SK-N-MC (cell line): ENCODE measurements around the gene COG5.

Source experiments
- DNase-seq: peaks from one replicate; pipeline ENCODE4 v3.0.0-alpha.2; 2011; ENCODE audit warnings: low read depth, low spot score
- H3K27ac ChIP-seq: fragments of 200-600 bp; sonication (generic); 2 replicates; pipeline ENCODE4 v1.5.1; 2016; ENCODE audit warnings: mixed run types
- H3K36me3 ChIP-seq: fragments of 200-600 bp; sonication (generic); 2 replicates; pipeline ENCODE4 v1.6.1; 2017; ENCODE audit warnings: antibody characterized with exemption, low read length, mixed read lengths; ENCODE audit not compliant: insufficient read depth
- H3K4me3 ChIP-seq: fragments of 200-600 bp; sonication (generic); 2 replicates; pipeline ENCODE4 v1.5.1; 2016
- H3K9ac ChIP-seq: fragments of 200-600 bp; sonication (generic); 2 replicates; pipeline ENCODE4 v1.8.0; 2017; ENCODE audit warnings: mixed run types, mixed read lengths; ENCODE audit not compliant: insufficient read length
- H3K9me3 ChIP-seq: fragments of 200-600 bp; sonication (generic); 2 replicates; pipeline ENCODE4 v1.6.1; 2017; ENCODE audit warnings: low read depth, mild to moderate bottlenecking, antibody characterized with exemption, low read length, moderate library complexity, mixed read lengths
- EZH2 ChIP-seq: fragments of 200-600 bp; sonication (generic); IDR thresholded peaks from one replicate; pipeline ENCODE4 v1.6.1; 2017; ENCODE audit warnings: antibody characterized with exemption
- FOXP2 ChIP-seq: optimal IDR thresholded peaks from 2 replicates; pipeline ENCODE3; 2011; ENCODE audit warnings: mild to moderate bottlenecking, moderate library complexity; ENCODE audit not compliant: insufficient read depth; ENCODE audit errors: extremely low read length, control extremely low read depth
- POLR2AphosphoS5 ChIP-seq: IDR thresholded peaks from 2 replicates; pipeline ENCODE4 v1.6.1; 2012; ENCODE audit warnings: mild to moderate bottlenecking, low read depth, low read length, borderline replicate concordance

The COG5 gene

GRCh38 chr7:107276220-107276827 lies 287.4 kb downstream of the COG5 start:
- TF ChIP-seq EZH2 (no peak), FOXP2 (no peak)
- no peak for DNase-seq
- H3K9me3 ChIP-seq, result no peaks in the 10 kb centered on the region
- no peak overlapping the region for H3K27ac ChIP-seq
- no peak overlapping the region for H3K9ac ChIP-seq
- H3K36me3 ChIP-seq, result no peaks in the 10 kb centered on the region
- no peak overlapping the region for H3K4me3 ChIP-seq

GRCh38 chr7:107274506-107274905 lies 289.2 kb downstream of the COG5 start:
- Histone ChIP-seq H3K9ac (no peak overlapping the region), H3K36me3 (no peaks in the 10 kb centered on the region), H3K27ac (no peak overlapping the region), H3K9me3 (no peaks in the 10 kb centered on the region), H3K4me3 (no peak overlapping the region)
- no peak for TF ChIP-seq EZH2
- no peak for TF ChIP-seq POLR2AphosphoS5
- TF ChIP-seq FOXP2, result no peak
- no peak for DNase-seq

- Histone ChIP-seq H3K4me3 (no peak overlapping the region), H3K36me3 (no peaks in the 10 kb centered on the region), H3K9me3 (no peaks in the 10 kb centered on the region), H3K27ac (no peak overlapping the region), H3K9ac (no peak overlapping the region)
- TF ChIP-seq FOXP2 (no peak), POLR2AphosphoS5 (no peak), EZH2 (no peak)
- DNase-seq, result no peak
Measured at GRCh38 chr7:107269790-107270189, 293.9 kb downstream of the COG5 start.

GRCh38 chr7:107268594-107268993 lies 295.1 kb downstream of the COG5 start:
- TF ChIP-seq FOXP2, result no peak
- TF ChIP-seq POLR2AphosphoS5, result no peak
- TF ChIP-seq EZH2, result no peak
- H3K27ac ChIP-seq, result no peak overlapping the region
- no peak overlapping the region for H3K9ac ChIP-seq
- H3K9me3 ChIP-seq, result no peaks in the 10 kb centered on the region
- DNase-seq, result no peak
- H3K4me3 ChIP-seq, result no peak overlapping the region
- H3K36me3 ChIP-seq, result no peaks in the 10 kb centered on the region

- Histone ChIP-seq H3K4me3 (no peak overlapping the region), H3K36me3 (no peaks in the 10 kb centered on the region), H3K9me3 (no peaks in the 10 kb centered on the region), H3K9ac (no peak overlapping the region), H3K27ac (no peak overlapping the region)
- DNase-seq, result no peak
- TF ChIP-seq POLR2AphosphoS5 (no peak), EZH2 (no peak), FOXP2 (no peak)
Measured at GRCh38 chr7:107267138-107267537, 296.6 kb downstream of the COG5 start.

GRCh38 chr7:107264723-107265122 lies 299.0 kb downstream of the COG5 start:
- H3K4me3 ChIP-seq, result no peak overlapping the region
- no peaks in the 10 kb centered on the region for H3K36me3 ChIP-seq
- H3K27ac ChIP-seq, result no peak overlapping the region
- DNase-seq, result no peak
- no peaks in the 10 kb centered on the region for H3K9me3 ChIP-seq
- TF ChIP-seq EZH2, result no peak
- TF ChIP-seq POLR2AphosphoS5, result no peak
- no peak for TF ChIP-seq FOXP2
- H3K9ac ChIP-seq, result no peak overlapping the region

GRCh38 chr7:107262857-107263256 lies 300.9 kb downstream of the COG5 start:
- TF ChIP-seq EZH2 (no peak), POLR2AphosphoS5 (no peak), FOXP2 (no peak)

GRCh38 chr7:107258737-107259136 lies 305.0 kb downstream of the COG5 start:
- DNase-seq, result no peak
- TF ChIP-seq EZH2 (no peak), FOXP2 (no peak)
- H3K36me3 ChIP-seq, result no peaks in the 10 kb centered on the region
- no peaks in the 10 kb centered on the region for H3K9me3 ChIP-seq
- no peak overlapping the region for H3K4me3 ChIP-seq
- H3K27ac ChIP-seq, result no peak overlapping the region
- H3K9ac ChIP-seq, result no peak overlapping the region

More at GRCh38 chr7:107262857-107263256, 300.9 kb downstream of the COG5 start:
- Histone ChIP-seq H3K9me3 (no peaks in the 10 kb centered on the region), H3K36me3 (no peaks in the 10 kb centered on the region), H3K4me3 (no peak overlapping the region), H3K9ac (no peak overlapping the region), H3K27ac (no peak overlapping the region)
- no peak for DNase-seq

- DNase-seq, result no peak
- no peak for TF ChIP-seq POLR2AphosphoS5
- TF ChIP-seq FOXP2, result no peak
- TF ChIP-seq EZH2, result no peak
- H3K36me3 ChIP-seq, result no peaks in the 10 kb centered on the region
- H3K4me3 ChIP-seq, result no peak overlapping the region
- no peaks in the 10 kb centered on the region for H3K9me3 ChIP-seq
- H3K27ac ChIP-seq, result no peak overlapping the region
- H3K9ac ChIP-seq, result no peak overlapping the region
Measured at GRCh38 chr7:107255602-107256001, 308.1 kb downstream of the COG5 start.
